Mesenchymal stem cell (in vitro differentiated cells and primary cell): ENCODE data around the gene SASH3.

Source experiments
- DNase-seq: peaks from one replicate; pipeline ENCODE4 v3.0.0-alpha.2; 2013
- H2AFZ ChIP-seq: one replicate; pipeline ENCODE4 v1.6.1; 2013; ENCODE audit warnings: low read depth, mild to moderate bottlenecking, control low read depth, inconsistent platforms, low read length, moderate library complexity
- H2AK5ac ChIP-seq: 2 replicates; pipeline ENCODE4 v1.6.1; 2013; ENCODE audit warnings: low read length, moderate library complexity, mild to moderate bottlenecking, inconsistent platforms; ENCODE audit not compliant: severe bottlenecking
- H2BK120ac ChIP-seq: one replicate; pipeline ENCODE4 v1.6.1; 2013; ENCODE audit warnings: low read depth, mild to moderate bottlenecking, inconsistent platforms, low read length, moderate library complexity
- H2BK12ac ChIP-seq, 2 experiments: one replicate each; pipeline ENCODE4 v1.6.1; 2013; ENCODE audit warnings: inconsistent platforms in 2 of 2, low read length in 2 of 2, mild to moderate bottlenecking in 2 of 2, moderate library complexity in 2 of 2, control low read depth in 1 of 2
- H2BK15ac ChIP-seq: one replicate; pipeline ENCODE4 v1.6.1; 2013; ENCODE audit warnings: mild to moderate bottlenecking, low read depth, inconsistent platforms; ENCODE audit not compliant: poor library complexity, severe bottlenecking
- H2BK5ac ChIP-seq: 2 replicates; pipeline ENCODE4 v1.6.1; 2013; ENCODE audit warnings: low read depth, mild to moderate bottlenecking, low read length, control low read depth, inconsistent platforms; ENCODE audit not compliant: poor library complexity, severe bottlenecking
- H3K14ac ChIP-seq, 2 experiments: one replicate each; pipeline ENCODE4 v1.6.1; 2013; ENCODE audit warnings: inconsistent platforms in 2 of 2, low read length in 2 of 2, control low read depth in 1 of 2, mild to moderate bottlenecking in 1 of 2, moderate library complexity in 1 of 2
- H3K18ac ChIP-seq, 2 experiments: one replicate each; pipeline ENCODE4 v1.6.1; 2013; ENCODE audit warnings: inconsistent platforms in 2 of 2, low read length in 2 of 2, control low read depth in 1 of 2, low read depth in 1 of 2, mild to moderate bottlenecking in 1 of 2
- H3K23ac ChIP-seq, 2 experiments: one replicate each; pipeline ENCODE4 v1.6.1; 2013; ENCODE audit warnings: inconsistent platforms in 2 of 2, low read length in 2 of 2, mild to moderate bottlenecking in 2 of 2, moderate library complexity in 2 of 2, control low read depth in 1 of 2
- H3K27ac ChIP-seq: 2 replicates; pipeline ENCODE4 v1.5.1; 2013; ENCODE audit warnings: mild to moderate bottlenecking, moderate library complexity, low read length, control low read depth, inconsistent platforms; ENCODE audit not compliant: poor library complexity, severe bottlenecking
- H3K27me3 ChIP-seq, 2 experiments: 2 replicates each; pipeline versions ENCODE4 v1.6.1 to v1.7.0; 2013; ENCODE audit warnings: low read length in 2 of 2, mild to moderate bottlenecking in 2 of 2, moderate library complexity in 2 of 2, control low read depth in 1 of 2, inconsistent platforms in 1 of 2; ENCODE audit not compliant: control insufficient read depth in 1 of 2, insufficient read depth in 1 of 2
- H3K36me3 ChIP-seq, 2 experiments: 2 replicates each; pipeline versions ENCODE4 v1.6.1 to v1.7.0; 2013; ENCODE audit warnings: low read length in 2 of 2, control low read depth in 1 of 2, inconsistent platforms in 1 of 2, low read depth in 1 of 2, mild to moderate bottlenecking in 1 of 2; ENCODE audit not compliant: insufficient read depth in 2 of 2, control insufficient read depth in 1 of 2
- H3K4ac ChIP-seq, 2 experiments: one replicate each; pipeline ENCODE4 v1.6.1; 2013; ENCODE audit warnings: inconsistent platforms in 2 of 2, low read length in 2 of 2, mild to moderate bottlenecking in 2 of 2, moderate library complexity in 2 of 2, control low read depth in 1 of 2, low read depth in 1 of 2
- H3K4me1 ChIP-seq: 2 replicates; pipeline ENCODE4 v1.6.1; 2013; ENCODE audit warnings: low read depth, low read length, control low read depth; ENCODE audit not compliant: control insufficient read depth, insufficient read depth
- H3K4me2 ChIP-seq: 2 replicates; pipeline ENCODE4 v1.6.1; 2013; ENCODE audit warnings: low read length, mild to moderate bottlenecking, inconsistent platforms; ENCODE audit not compliant: poor library complexity, severe bottlenecking
- H3K4me3 ChIP-seq, 2 experiments: 2 replicates each; pipeline versions ENCODE4 v1.5.1 to v1.7.0; 2013; ENCODE audit warnings: low read length in 2 of 2, mild to moderate bottlenecking in 2 of 2, control low read depth in 1 of 2, low read depth in 1 of 2; ENCODE audit not compliant: insufficient read depth in 1 of 2
- H3K79me1 ChIP-seq: replicated peaks from 2 replicates; pipeline ENCODE4 v1.6.1; 2013; ENCODE audit warnings: mild to moderate bottlenecking, control low read depth, low read length, inconsistent platforms; ENCODE audit not compliant: poor library complexity, severe bottlenecking
- H3K9ac ChIP-seq: 2 replicates; pipeline ENCODE4 v1.7.0; 2013; ENCODE audit warnings: mild to moderate bottlenecking, low read length, moderate library complexity
- H3K9me3 ChIP-seq: 2 replicates; pipeline ENCODE4 v1.7.0; 2013; ENCODE audit warnings: mild to moderate bottlenecking, low read length; ENCODE audit not compliant: control insufficient read depth
- H4K8ac ChIP-seq: one replicate; pipeline ENCODE4 v1.6.1; 2013; ENCODE audit warnings: inconsistent platforms, mild to moderate bottlenecking, low read length, moderate library complexity
- H4K91ac ChIP-seq: one replicate; pipeline ENCODE4 v1.6.1; 2013; ENCODE audit warnings: mild to moderate bottlenecking, low read length, inconsistent platforms
- WGBS: methylation state at CpG from one replicate; pipeline ENCODE4 v1.1.7; 2013; ENCODE audit warnings: mixed read lengths; 5-methylcytosine and 5-hydroxymethylcytosine counted together

The SASH3 gene

GRCh38 chrX:129781680-129782495, 2.1 kb downstream of the SASH3 start:
- no peak overlapping the region for H3K14ac ChIP-seq
- no peaks in the 10 kb centered on the region for H3K4me1 ChIP-seq
- H3K4me3 ChIP-seq = no peak overlapping the region
- no peak for DNase-seq
- no peak overlapping the region for H3K23ac ChIP-seq
- H3K4ac ChIP-seq = no peak overlapping the region
- H3K9ac ChIP-seq = no peak overlapping the region
- no peak overlapping the region for H3K4me2 ChIP-seq
- no peak overlapping the region for H2BK120ac ChIP-seq
- no peak overlapping the region for H2BK12ac ChIP-seq
- no peak overlapping the region for H2BK5ac ChIP-seq
- H3K18ac ChIP-seq = no peak overlapping the region
- no peak overlapping the region for H2AK5ac ChIP-seq
- H3K27me3 ChIP-seq = peaks cover 0 to 36% of the 10 kb centered on the region in 2 experiments
- no peak overlapping the region for H4K91ac ChIP-seq
- H3K27ac ChIP-seq = no peak overlapping the region
- H3K9me3 ChIP-seq = no peaks in the 10 kb centered on the region
- no peak overlapping the region for H2AFZ ChIP-seq
- H3K79me1 ChIP-seq = no peaks in the 10 kb centered on the region
- H3K36me3 ChIP-seq = no peaks in the 10 kb centered on the region
- H2BK15ac ChIP-seq = no peak overlapping the region
- H4K8ac ChIP-seq = no peak overlapping the region
- 86% methylated on average over 9 of the region's 10 CpGs for WGBS

GRCh38 chrX:129782706-129783105, 3.0 kb downstream of the SASH3 start:
- Histone ChIP-seq H2BK15ac (no peak overlapping the region), H2AFZ (no peak overlapping the region), H4K91ac (no peak overlapping the region), H3K18ac (no peak overlapping the region), H3K23ac (no peak overlapping the region), H2AK5ac (no peak overlapping the region), H3K14ac (no peak overlapping the region), H3K4ac (no peak overlapping the region), H4K8ac (no peak overlapping the region), H3K36me3 (no peaks in the 10 kb centered on the region), H3K27me3 (peaks cover 0 to 35% of the 10 kb centered on the region in 2 experiments), H3K27ac (no peak overlapping the region), H2BK120ac (no peak overlapping the region), H3K4me2 (no peak overlapping the region), H3K79me1 (no peaks in the 10 kb centered on the region), H2BK12ac (no peak overlapping the region), H3K4me3 (no peak overlapping the region), H3K4me1 (no peaks in the 10 kb centered on the region), H2BK5ac (no peak overlapping the region), H3K9me3 (no peaks in the 10 kb centered on the region), H3K9ac (no peak overlapping the region)
- WGBS = 79% methylated on average over 2 of the region's 4 CpGs
- no peak for DNase-seq

- no peak overlapping the region for H3K4me2 ChIP-seq
- H3K18ac ChIP-seq = no peak overlapping the region
- H3K23ac ChIP-seq = no peak overlapping the region
- H3K4me3 ChIP-seq = no peak overlapping the region
- no peak overlapping the region for H3K27ac ChIP-seq
- no peaks in the 10 kb centered on the region for H3K79me1 ChIP-seq
- no peaks in the 10 kb centered on the region for H3K36me3 ChIP-seq
- no peaks in the 10 kb centered on the region for H3K9me3 ChIP-seq
- H2AK5ac ChIP-seq = no peak overlapping the region
- DNase-seq = no peak
- no peak overlapping the region for H3K14ac ChIP-seq
- 93% methylated on average over 11 of the region's 11 CpGs for WGBS
- H2AFZ ChIP-seq = no peak overlapping the region
- no peak overlapping the region for H4K8ac ChIP-seq
- H2BK5ac ChIP-seq = no peak overlapping the region
- no peak overlapping the region for H3K9ac ChIP-seq
- H2BK12ac ChIP-seq = no peak overlapping the region
- H3K4me1 ChIP-seq = no peaks in the 10 kb centered on the region
- H3K27me3 ChIP-seq = peaks cover 0 to 37% of the 10 kb centered on the region in 2 experiments
- H3K4ac ChIP-seq = no peak overlapping the region
- no peak overlapping the region for H4K91ac ChIP-seq
- H2BK120ac ChIP-seq = no peak overlapping the region
- H2BK15ac ChIP-seq = no peak overlapping the region
These were observed 3.6 kb downstream of the SASH3 start for GRCh38 chrX:129783291-129783713.

- Histone ChIP-seq H3K27ac (no peak overlapping the region), H3K36me3 (no peaks in the 10 kb centered on the region), H3K4me1 (no peaks in the 10 kb centered on the region), H2BK120ac (no peak overlapping the region), H3K4me3 (no peak overlapping the region), H3K4me2 (no peak overlapping the region), H4K91ac (no peak overlapping the region), H3K79me1 (no peaks in the 10 kb centered on the region), H2AK5ac (no peak overlapping the region), H2BK5ac (no peak overlapping the region), H3K9ac (no peak overlapping the region), H2BK12ac (no peak overlapping the region), H3K27me3 (peaks cover 0 to 38% of the 10 kb centered on the region in 2 experiments), H3K14ac (no peak overlapping the region), H3K18ac (no peak overlapping the region), H2BK15ac (no peak overlapping the region), H3K4ac (no peak overlapping the region), H4K8ac (no peak overlapping the region), H3K9me3 (no peaks in the 10 kb centered on the region), H2AFZ (no peak overlapping the region), H3K23ac (no peak overlapping the region)
- WGBS = 90% methylated on average over 4 of the region's 7 CpGs
- DNase-seq = no peak
These were observed 4.6 kb downstream of the SASH3 start for GRCh38 chrX:129784371-129784770.
